Measurements from ENCODE around the gene AASS.

AASS gene

GRCh38 chr7:122161628-122162027, 17.6 kb upstream of the AASS start:
- no peak overlapping the region for H3K4me3 ChIP-seq (ENCODE audit: low read depth, low read length)
- TF ChIP-seq, protein P1, sequence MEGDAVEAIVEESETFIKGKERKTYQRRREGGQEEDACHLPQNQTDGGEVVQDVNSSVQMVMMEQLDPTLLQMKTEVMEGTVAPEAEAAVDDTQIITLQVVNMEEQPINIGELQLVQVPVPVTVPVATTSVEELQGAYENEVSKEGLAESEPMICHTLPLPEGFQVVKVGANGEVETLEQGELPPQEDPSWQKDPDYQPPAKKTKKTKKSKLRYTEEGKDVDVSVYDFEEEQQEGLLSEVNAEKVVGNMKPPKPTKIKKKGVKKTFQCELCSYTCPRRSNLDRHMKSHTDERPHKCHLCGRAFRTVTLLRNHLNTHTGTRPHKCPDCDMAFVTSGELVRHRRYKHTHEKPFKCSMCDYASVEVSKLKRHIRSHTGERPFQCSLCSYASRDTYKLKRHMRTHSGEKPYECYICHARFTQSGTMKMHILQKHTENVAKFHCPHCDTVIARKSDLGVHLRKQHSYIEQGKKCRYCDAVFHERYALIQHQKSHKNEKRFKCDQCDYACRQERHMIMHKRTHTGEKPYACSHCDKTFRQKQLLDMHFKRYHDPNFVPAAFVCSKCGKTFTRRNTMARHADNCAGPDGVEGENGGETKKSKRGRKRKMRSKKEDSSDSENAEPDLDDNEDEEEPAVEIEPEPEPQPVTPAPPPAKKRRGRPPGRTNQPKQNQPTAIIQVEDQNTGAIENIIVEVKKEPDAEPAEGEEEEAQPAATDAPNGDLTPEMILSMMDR (IDR thresholded peaks at IDR 0.05; ENCODE audit: low read depth, low read length) = no peak

DNA sequence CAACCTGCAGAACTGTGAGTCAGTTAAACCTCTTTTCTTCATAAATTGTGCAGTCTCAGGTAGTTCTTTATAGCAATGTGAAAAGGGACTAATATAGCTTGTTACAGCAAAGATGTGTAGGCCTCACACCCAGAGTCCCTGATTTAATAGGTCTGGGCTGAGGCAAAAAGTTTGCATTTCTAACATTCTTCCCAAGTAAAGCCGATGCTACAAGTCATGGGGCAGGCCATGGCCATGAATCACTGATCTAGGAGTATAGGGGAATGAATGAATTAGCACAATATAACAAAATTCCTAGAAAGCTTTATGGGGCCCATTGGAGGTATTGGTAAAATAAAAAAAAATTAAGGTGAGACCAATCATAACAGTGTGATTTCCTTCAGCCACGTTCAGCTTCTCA, 11.5 kb upstream of the AASS start:
- no peak overlapping the region for H3K4me3 ChIP-seq (ENCODE audit: low read depth, low read length)
- TF ChIP-seq, protein P1 (IDR thresholded peaks at IDR 0.05; ENCODE audit: low read depth, low read length) = no peak

DNA sequence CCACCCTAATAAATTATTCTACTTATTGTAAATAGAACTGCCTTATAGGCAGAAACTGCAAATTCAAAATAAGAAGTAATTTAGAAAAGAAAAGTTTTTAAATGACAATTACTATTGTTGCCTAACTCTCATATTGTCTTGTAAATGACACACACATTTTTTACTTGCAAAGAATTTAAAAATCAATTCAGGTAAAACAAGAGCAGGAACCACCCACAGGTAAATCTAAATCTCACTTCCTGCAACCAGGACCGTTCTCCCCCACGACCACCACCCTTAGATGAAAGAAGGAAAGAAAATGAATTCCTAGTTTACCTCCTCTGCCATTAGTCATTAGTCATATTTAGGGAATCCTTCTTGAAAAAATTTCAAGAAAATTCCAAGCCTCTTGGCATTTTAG, 4.8 kb upstream of the AASS start:
- TF ChIP-seq, protein P1 (IDR thresholded peaks at IDR 0.05; ENCODE audit: low read depth, low read length) = no peak
- no peak overlapping the region for H3K4me3 ChIP-seq (ENCODE audit: low read depth, low read length)

DNA sequence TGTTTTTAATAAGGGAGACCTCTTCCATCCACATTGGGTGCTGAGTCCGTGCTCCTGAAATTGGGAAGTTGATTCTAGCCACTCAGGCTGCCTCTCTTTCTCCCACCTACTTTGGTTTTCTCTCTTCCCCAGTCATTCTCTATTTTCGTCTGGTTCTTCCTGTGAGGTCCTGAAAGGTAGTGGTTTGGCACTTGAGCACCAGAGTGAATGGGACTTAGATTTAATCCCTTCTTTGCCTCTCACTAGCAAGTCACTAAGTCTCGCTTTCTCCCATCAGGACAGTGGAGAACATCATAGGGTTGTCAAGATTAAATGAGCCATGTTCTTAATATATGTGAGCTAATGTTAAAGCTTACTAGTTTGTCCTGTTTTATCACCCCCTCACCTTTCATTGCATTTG, 4.0 kb upstream of the AASS start:
- TF ChIP-seq, protein P1 (IDR thresholded peaks at IDR 0.05; ENCODE audit: low read depth, low read length) = no peak
- no peak overlapping the region for H3K4me3 ChIP-seq (ENCODE audit: low read depth, low read length)

DNA sequence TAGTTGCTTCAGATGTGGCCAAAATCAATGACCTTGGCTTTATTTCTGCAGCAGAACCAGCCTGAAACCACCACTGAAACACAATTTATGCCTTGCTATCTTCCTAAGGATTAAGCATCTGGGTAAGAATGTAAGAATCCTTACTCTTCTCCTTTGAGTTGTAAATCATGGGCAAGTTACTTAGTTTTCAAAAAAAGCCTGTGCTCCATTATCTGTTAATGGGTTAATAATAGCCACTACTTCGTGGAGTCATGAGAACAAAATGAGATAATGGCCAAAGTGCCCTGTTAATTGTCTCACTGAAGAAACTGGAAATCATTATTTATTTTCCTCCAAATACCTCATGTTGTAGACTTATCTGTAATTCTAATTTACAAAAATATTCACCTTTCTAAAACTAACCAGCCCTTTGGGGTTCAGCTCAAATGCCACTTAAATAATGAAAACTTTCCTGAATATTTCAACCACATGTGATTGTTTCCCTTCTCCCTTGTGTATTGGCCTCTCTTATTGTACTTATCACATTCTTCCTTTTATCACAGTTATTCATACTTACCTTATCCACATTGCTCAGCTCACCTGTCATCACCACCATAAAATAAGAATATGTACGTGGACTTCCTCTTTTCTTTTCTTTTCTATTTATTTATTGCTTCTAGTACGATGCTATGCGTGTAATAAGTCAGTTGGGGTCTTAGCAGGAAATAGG, 2.0 kb upstream of the AASS start:
- TF ChIP-seq, protein P1 (IDR thresholded peaks at IDR 0.05; ENCODE audit: low read depth, low read length) = no peak
- H3K4me3 ChIP-seq (ENCODE audit: low read depth, low read length) = no peak overlapping the region

- peak overlapping the region; percentile 92 for H3K4me3 ChIP-seq (ENCODE audit: low read depth, low read length)
These were observed 686 bp downstream of the AASS start for GRCh38 chr7:122143376-122143750.

DNA sequence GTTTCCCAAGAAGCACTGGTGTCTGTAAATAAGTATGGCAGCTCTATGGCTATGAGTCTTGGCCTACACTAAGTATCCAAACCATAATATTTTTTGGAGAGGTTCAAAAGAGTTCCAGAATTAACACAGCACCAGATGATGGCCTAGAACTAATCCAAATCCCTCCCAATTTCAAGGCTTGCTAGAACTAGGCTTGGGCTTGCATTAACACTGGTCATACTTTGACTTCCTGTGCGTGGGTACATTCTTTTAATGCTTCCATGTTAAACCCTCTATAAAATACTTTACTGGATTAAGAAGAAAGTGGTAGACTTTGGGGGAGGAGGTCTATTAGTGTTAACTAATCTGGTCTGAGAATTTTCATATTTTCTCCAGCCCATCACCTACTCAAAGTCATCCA, 3.1 kb downstream of the AASS start:
- TF ChIP-seq, protein P1 (IDR thresholded peaks at IDR 0.05; ENCODE audit: low read depth, low read length) = no peak
- H3K4me3 ChIP-seq (ENCODE audit: low read depth, low read length) = no peak overlapping the region

More at GRCh38 chr7:122143376-122143750, 686 bp downstream of the AASS start:
- TF ChIP-seq, protein P1 (IDR thresholded peaks at IDR 0.05; ENCODE audit: low read depth, low read length) = no peak
